Measurements from ENCODE around the gene PTN.

DNA sequence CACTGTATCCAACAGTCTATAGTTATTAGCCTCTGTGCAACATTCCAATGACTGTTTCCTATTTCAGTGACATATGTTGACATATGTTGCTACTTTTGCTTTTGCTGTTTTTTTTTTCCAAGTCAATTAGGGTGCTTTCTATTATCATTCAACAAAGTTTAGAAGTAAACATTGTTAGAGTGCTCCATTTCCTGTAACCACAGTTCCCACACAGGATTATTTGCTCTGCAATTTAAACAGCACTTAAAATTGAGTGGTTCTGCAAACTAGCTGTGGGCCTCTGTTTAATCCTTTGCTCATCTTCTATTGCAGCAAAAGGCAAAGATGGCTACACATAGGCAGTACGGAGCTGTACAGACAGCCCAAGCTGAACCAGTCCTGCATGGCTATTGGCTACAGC lies 46.5 kb upstream of the PTN start:
- TF ChIP-seq RFX5 (IDR thresholded peaks at IDR 0.05) (no peak), BCL3 (IDR thresholded peaks at IDR 0.05) (no peak)
- TF ChIP-seq, protein P1, sequence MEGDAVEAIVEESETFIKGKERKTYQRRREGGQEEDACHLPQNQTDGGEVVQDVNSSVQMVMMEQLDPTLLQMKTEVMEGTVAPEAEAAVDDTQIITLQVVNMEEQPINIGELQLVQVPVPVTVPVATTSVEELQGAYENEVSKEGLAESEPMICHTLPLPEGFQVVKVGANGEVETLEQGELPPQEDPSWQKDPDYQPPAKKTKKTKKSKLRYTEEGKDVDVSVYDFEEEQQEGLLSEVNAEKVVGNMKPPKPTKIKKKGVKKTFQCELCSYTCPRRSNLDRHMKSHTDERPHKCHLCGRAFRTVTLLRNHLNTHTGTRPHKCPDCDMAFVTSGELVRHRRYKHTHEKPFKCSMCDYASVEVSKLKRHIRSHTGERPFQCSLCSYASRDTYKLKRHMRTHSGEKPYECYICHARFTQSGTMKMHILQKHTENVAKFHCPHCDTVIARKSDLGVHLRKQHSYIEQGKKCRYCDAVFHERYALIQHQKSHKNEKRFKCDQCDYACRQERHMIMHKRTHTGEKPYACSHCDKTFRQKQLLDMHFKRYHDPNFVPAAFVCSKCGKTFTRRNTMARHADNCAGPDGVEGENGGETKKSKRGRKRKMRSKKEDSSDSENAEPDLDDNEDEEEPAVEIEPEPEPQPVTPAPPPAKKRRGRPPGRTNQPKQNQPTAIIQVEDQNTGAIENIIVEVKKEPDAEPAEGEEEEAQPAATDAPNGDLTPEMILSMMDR (IDR thresholded peaks at IDR 0.05) = no peak
